Neuron (in vitro differentiated cells): ENCODE data around the gene PLEKHG5.

Experiments used
- H2AFZ ChIP-seq: one replicate; pipeline ENCODE4 v1.6.1; 2013; ENCODE audit warnings: low read depth, mild to moderate bottlenecking, inconsistent platforms, low read length, moderate library complexity
- H3K27me3 ChIP-seq: one replicate; pipeline ENCODE4 v1.6.1; 2013; ENCODE audit warnings: low read length; ENCODE audit not compliant: insufficient read depth
- H3K36me3 ChIP-seq: one replicate; pipeline ENCODE4 v1.6.1; 2013; ENCODE audit warnings: low read length; ENCODE audit not compliant: insufficient read depth
- H3K4me1 ChIP-seq: one replicate; pipeline ENCODE4 v1.6.1; 2013; ENCODE audit warnings: low read length; ENCODE audit not compliant: insufficient read depth
- H3K4me3 ChIP-seq: 2 replicates; pipeline ENCODE4 v1.5.1; 2013; ENCODE audit warnings: mild to moderate bottlenecking, low read length, moderate library complexity
- H3K9me3 ChIP-seq: one replicate; pipeline ENCODE4 v1.6.1; 2013; ENCODE audit warnings: low read length

PLEKHG5 gene

DNA sequence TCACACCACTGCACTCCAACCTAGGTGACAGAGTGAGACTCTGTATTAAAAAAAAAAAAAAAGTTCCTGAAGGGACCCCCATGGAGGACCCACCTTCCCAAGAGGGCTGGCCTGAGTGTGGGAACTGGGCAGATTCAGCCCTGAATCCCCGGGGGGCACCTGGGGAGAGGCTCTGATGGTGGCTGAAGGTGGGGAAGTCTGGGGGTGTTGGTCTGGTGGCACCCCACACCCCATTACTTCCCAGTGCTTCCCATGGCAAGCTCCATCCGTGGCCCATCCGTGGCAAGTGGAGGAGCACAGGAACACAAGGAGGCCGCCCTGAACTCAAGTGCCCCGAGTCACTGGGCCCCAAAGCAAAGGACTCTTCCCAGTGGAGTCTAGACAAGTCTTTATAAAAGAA lies 24.7 kb downstream of the PLEKHG5 start:
- Histone ChIP-seq H3K4me1 (no peaks in the 10 kb centered on the region), H3K4me3 (no peak overlapping the region), H3K36me3 (peaks cover 57% of the 10 kb centered on the region), H3K9me3 (no peaks in the 10 kb centered on the region), H2AFZ (no peak overlapping the region), H3K27me3 (no peaks in the 10 kb centered on the region)

DNA sequence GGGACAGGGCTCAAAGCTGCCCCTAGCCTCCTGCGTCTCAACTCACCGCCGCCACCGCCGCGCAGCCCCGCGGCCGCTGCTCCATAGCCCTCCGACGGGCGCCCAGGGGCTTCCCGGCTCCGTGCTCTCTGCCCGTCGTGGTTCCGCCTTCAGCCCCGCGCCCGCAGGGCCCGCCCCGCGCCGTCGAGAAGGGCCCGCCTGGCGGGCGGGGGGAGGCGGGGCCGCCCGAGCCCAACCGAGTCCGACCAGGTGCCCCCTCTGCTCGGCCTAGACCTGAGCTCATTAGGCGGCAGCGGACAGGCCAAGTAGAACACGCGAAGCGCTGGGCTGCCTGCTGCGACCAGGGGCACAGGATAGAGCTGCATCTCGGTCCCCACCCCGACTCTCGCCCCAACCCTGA lies 25.4 kb downstream of the PLEKHG5 start, which contains the start of gene TNFRSF25:
TNFRSF25 (minus strand) TSS at position 151 of the 400 bp plus-strand sequence; CDS start at position 85, 66 bp downstream.
- H3K4me3 ChIP-seq: no peak within 1 kb of the TSS
- no peaks in the 10 kb centered on the region for H3K4me1 ChIP-seq
- peaks cover 56% of the 10 kb centered on the region for H3K36me3 ChIP-seq
- H3K27me3 ChIP-seq: no peaks in the 10 kb centered on the region
- no peaks in the 10 kb centered on the region for H3K9me3 ChIP-seq
- no peak within 1 kb of the TSS for H2AFZ ChIP-seq

DNA sequence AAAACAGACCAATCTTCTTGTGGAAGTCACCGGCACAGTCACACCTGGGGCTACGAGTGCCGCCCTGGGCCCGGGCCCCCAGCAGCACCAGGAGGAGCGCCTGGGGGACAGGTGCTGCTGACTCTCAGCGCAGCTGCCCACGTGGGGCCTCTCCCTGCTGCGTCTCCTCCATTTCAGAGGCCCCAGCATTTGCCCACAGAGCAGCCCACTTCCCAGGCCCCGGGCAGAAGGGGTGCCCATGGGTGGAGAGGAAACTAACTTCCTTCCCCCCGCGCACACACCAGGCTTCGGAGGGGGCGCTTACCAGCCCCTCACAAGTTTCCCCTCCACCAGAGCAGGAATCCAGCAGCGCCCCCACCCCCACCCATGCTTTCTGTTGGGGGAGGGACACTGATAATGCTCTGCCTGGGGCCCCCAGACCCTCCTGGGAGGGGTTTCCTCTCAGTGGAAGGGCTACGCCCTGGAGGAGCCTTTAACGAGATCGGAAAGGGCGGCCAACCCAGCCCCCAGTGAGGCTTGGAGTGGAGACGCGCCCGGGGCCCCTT lies 25.9 kb downstream of the PLEKHG5 start:
- no peak overlapping the region for H2AFZ ChIP-seq
- H3K4me3 ChIP-seq: no peak overlapping the region
- no peaks in the 10 kb centered on the region for H3K27me3 ChIP-seq
- no peaks in the 10 kb centered on the region for H3K9me3 ChIP-seq
- H3K4me1 ChIP-seq: no peaks in the 10 kb centered on the region
- peaks cover 55% of the 10 kb centered on the region for H3K36me3 ChIP-seq

DNA sequence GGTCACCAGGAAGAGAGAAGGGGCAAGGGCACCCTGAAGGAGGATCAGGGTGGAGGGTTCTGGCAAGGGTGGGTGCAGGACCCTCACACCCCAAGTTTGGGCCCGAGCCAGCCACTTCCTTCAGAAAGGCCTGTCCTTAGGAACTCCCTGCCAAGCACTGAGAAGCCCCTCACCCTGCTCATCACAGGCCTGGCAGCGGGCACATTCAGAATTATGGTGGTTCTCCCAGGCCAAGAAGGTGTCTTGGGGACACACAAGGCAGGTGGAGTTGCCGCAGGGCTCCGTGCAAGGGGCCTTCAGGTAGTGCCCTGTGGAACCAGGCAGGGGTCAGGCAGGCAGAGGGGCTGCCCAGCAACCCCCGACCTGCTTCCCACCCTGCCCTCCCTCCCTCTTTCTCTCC lies 26.6 kb downstream of the PLEKHG5 start:
- Histone ChIP-seq H3K36me3 (peaks cover 49% of the 10 kb centered on the region), H2AFZ (no peak overlapping the region), H3K9me3 (no peaks in the 10 kb centered on the region), H3K4me1 (no peaks in the 10 kb centered on the region), H3K4me3 (no peak overlapping the region), H3K27me3 (no peaks in the 10 kb centered on the region)

DNA sequence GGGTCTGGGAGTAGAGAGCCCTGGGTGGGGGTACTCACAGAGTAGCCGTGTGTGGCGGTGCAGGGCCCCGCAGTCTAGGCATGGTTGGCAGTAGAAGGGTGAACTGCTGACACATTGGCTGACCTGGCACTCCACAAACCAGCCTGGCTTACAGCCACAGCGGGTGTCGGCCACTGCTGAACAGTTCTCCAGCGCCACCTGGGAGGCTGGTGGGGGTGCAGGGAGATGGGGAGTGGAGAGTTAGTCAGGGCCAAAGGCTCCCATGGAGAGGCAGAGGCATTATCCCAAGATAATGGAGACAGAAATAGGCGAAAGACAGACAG lies 27.0 kb downstream of the PLEKHG5 start:
- Histone ChIP-seq H3K36me3 (peaks cover 45% of the 10 kb centered on the region), H3K4me3 (no peak overlapping the region), H3K27me3 (no peaks in the 10 kb centered on the region), H3K9me3 (no peaks in the 10 kb centered on the region), H3K4me1 (no peaks in the 10 kb centered on the region), H2AFZ (no peak overlapping the region)

DNA sequence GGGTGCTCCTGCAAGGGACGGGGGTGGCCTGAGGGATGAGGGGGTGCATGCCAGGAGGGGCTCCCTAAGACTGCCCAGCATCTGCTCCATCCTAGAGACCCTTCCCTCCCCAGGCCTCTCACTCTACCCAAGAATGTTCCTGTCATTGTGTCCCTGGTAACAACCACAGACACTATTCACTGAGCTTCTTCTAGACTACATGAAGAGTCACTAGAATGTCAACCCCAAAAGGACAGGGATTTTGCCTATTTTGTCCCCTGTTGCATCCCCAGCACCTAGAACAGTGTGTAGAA lies 28.4 kb downstream of the PLEKHG5 start:
- H3K36me3 ChIP-seq: peaks cover 30% of the 10 kb centered on the region
- no peaks in the 10 kb centered on the region for H3K27me3 ChIP-seq
- no peak overlapping the region for H3K4me3 ChIP-seq
- no peaks in the 10 kb centered on the region for H3K9me3 ChIP-seq
- H3K4me1 ChIP-seq: no peaks in the 10 kb centered on the region
- H2AFZ ChIP-seq: no peak overlapping the region

DNA sequence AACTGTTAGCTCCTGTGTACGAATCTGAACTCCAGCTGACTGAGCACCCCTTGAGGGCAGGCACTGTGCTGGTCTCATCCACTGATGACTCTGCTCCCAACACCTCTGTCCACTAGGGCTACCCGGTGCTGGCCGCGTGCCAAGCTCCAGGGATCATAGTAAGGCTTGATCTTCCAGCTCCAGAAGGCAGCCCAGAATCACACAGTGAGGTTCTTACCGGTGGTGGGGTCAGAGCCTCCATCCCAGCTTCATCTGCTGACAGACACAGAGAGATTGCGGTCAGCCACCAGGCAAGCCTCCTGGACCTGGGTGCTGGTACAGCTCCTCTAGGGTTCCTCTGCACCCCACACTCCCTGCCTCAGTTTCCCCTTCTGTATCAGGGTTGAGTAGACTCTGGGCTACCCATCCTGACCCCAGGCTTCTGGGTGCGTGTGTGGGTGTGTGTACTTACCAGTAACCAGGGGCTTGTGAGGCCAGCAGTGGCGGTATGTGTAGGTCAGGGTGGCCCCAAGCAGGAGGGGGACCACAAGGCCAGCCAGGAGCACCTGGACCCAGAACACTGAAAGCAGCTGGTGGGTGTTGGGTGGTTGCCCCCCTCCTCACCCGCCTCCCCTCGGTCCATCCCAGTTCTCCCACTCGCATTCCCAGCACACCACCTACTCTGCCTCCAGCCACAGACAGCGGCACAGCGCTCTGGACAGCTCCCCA lies 28.9 kb downstream of the PLEKHG5 start:
- H3K9me3 ChIP-seq: no peaks in the 10 kb centered on the region
- no peaks in the 10 kb centered on the region for H3K4me1 ChIP-seq
- no peak overlapping the region for H3K4me3 ChIP-seq
- no peak overlapping the region for H2AFZ ChIP-seq
- peaks cover 25% of the 10 kb centered on the region for H3K36me3 ChIP-seq
- no peaks in the 10 kb centered on the region for H3K27me3 ChIP-seq

DNA sequence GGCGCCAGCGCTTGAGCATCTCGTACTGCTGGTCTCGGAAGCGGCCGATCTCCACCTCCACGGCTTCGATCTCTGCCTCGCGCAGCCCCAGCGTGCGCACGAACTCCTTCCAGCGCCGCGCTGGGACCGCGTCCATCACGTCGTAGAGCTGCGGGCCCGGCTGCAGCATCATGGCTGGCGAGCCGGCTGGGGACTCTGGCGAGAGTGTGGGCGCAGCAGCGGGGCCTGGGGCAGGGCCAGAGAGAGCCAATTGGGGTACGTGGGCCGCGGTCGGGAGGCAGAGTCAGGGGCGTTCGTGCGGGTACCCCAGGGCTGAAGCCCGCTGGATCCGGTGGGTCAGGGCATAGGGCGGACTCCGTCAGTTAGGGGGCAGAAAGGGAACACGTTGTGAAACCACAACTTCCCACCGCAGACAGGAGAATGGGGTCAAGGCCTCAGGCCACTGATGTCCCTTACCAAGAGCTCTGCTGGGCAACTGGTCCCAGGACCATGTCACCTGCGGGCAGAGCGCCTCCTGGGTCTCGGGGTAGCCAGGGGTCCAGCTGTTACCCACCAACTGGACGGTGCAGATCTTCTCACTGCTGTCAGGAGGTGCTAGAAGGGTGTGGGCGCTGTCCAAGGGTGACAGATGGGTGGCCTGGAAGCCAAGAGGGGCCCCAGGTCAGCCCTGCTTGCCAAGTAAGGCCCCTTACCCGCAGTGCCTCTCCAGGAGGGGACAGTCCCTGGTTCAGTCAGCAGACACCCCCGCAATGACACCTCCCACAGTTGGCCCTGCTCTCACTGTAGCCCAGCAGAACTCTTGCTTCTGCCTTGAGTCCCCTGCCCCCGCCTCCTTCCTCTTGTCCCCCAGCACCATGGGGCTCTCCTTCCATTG lies 29.7 kb downstream of the PLEKHG5 start:
- no peaks in the 10 kb centered on the region for H3K4me1 ChIP-seq
- H3K9me3 ChIP-seq: no peaks in the 10 kb centered on the region
- no peak overlapping the region for H2AFZ ChIP-seq
- H3K27me3 ChIP-seq: no peaks in the 10 kb centered on the region
- H3K36me3 ChIP-seq: peaks cover 22% of the 10 kb centered on the region
- no peak overlapping the region for H3K4me3 ChIP-seq

DNA sequence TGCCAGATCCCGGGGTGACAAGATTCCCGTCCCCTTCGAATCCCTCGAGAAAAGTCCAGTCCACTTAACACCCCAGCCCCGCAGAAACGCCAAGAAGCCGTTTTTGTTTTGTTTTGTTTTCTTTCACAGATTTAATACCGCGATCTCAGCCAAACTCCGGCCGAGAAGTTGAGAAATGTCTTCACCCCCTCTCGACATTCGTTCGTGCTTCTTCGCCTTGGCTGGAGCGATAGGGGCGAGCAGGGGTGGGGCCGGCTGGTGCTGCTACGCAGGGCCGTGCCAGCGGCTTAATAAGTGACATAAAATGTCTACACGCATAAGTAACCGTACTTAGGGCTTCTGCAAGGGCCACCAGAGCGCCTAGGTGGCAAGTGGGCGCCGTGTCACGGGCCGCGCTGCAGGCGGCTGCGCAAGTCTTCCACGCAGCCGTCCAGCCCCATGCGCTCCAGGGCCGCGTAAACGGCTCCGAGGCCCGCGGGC lies 30.4 kb downstream of the PLEKHG5 start:
- H3K36me3 ChIP-seq: peaks cover 22% of the 10 kb centered on the region
- no peaks in the 10 kb centered on the region for H3K9me3 ChIP-seq
- no peaks in the 10 kb centered on the region for H3K27me3 ChIP-seq
- H3K4me3 ChIP-seq: no peak overlapping the region
- H3K4me1 ChIP-seq: no peaks in the 10 kb centered on the region
- H2AFZ ChIP-seq: no peak overlapping the region

DNA sequence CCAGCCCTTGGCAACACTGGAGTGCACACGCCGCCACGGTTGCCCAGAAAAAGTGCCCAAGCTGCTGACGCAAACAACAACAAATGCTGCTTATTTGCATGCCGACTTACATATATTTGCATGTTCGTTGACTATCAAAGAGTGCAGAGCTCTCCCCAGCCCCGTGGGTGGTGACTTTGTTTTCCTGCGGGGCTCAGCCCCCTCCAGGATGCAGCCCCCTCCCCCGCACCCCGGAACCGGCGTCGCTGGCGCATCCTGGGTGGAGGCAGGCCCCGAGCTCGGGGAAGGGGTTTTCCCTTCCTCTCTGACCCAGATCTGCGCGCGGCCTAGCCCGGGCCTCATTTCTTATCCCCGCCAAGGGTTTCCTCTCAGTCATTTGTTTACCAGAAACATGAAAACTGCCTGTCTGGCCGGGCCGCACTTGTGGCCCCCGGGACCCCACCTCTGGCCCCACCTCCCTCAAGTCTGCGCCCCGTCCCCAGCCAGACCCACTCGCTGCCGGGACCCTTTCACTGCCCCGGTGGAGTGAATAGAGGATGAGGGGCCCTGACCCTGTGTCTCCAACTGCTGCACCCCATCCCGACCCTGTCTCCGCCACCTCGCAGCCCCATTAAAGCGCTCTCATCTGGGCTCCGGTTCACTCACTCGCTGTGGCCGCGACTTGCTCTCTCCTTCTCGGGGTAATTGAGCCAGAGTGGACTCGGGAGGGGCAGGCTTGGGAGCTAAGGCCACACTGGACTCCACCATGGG lies 31.0 kb downstream of the PLEKHG5 start:
- Histone ChIP-seq H3K27me3 (no peaks in the 10 kb centered on the region), H3K4me3 (no peak overlapping the region), H3K9me3 (no peaks in the 10 kb centered on the region), H3K4me1 (no peaks in the 10 kb centered on the region), H3K36me3 (peaks cover 22% of the 10 kb centered on the region), H2AFZ (no peak overlapping the region)

DNA sequence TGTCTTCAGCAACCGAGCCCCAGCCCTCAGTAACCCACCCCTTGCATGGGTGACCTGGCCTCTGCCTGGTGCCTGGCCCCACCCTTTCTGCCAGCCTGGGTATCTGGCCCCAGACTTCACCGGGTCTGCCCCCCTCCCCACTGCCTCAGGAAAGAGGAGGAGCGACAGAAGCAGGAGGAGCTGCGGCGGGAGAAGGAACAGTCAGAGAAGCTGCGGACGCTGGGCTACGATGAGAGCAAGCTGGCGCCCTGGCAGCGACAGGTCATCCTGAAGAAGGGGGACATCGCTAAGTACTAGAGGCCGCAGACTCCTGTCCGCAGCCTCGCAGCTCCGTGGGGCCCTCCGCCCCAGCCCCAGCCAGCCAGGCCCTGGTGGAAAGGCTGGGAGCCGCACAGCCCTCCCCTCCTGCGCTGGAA lies 31.6 kb downstream of the PLEKHG5 start:
- Histone ChIP-seq H3K4me3 (no peak overlapping the region), H3K27me3 (no peaks in the 10 kb centered on the region), H2AFZ (no peak overlapping the region), H3K36me3 (peaks cover 22% of the 10 kb centered on the region), H3K4me1 (no peaks in the 10 kb centered on the region), H3K9me3 (no peaks in the 10 kb centered on the region)

DNA sequence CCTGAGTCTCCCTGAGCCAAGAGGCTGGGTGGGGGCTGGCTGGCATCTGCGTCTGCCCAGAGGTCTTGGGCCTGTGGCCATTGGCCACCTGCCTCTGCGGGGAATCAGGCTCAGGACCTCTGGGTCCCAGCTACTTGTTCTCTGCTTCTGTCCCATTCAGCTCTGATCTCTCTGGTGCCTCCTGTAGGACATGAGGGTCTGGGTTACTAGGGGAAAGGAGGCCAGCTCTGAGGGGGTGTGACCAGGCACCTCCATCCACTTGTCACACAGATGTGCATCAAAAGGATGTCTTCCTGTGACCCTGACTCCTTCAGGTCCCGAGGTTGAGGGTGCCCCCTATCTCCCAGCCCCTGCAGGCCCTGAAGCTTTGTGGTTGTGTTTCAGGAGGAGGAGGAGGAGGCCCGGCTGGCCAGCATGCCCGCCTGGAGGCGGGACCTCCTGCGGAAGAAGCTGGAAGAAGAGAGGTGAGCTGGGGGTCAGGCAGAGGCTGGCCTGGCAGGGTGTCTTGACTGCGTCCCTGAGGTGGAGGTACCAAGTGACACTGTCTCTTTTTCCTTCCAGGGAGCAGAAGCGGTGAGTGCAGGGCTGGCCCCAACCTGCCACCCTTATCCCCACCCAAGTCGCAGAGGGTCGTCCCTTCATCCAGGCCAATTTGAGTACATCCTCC lies 34.5 kb downstream of the PLEKHG5 start:
- Histone ChIP-seq H2AFZ (no peak overlapping the region), H3K27me3 (no peaks in the 10 kb centered on the region), H3K4me3 (no peak overlapping the region), H3K36me3 (peaks cover 8% of the 10 kb centered on the region), H3K9me3 (no peaks in the 10 kb centered on the region), H3K4me1 (no peaks in the 10 kb centered on the region)
